ENCODE data around the gene EPN3.

DNA sequence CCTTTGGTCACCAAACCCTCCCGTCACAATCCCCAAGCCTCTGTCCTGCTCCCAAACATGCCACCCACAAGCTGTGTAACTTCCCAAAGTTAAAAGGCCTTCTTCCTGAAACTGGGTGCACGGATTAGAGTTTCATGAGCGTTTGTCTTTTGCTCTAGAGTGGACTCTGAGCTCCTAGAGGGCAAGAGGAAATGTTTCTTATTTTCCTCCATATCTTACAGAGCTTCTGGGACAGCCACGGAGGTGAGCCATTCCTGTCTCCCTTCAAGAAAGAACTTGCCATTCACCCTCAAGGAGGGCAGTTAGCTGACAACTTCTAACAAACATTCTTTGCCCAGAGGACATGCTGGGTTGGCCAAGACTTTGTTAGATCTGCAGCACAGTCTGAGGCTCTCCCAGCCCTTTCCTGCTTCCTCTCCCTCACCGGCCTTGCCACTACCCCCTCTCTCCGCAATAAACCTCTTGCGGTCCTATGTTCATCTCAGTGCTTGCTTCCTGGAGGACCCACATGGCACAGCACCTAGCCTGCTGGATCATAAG lies 26.9 kb upstream of the EPN3 start:
- TF ChIP-seq, protein P1, sequence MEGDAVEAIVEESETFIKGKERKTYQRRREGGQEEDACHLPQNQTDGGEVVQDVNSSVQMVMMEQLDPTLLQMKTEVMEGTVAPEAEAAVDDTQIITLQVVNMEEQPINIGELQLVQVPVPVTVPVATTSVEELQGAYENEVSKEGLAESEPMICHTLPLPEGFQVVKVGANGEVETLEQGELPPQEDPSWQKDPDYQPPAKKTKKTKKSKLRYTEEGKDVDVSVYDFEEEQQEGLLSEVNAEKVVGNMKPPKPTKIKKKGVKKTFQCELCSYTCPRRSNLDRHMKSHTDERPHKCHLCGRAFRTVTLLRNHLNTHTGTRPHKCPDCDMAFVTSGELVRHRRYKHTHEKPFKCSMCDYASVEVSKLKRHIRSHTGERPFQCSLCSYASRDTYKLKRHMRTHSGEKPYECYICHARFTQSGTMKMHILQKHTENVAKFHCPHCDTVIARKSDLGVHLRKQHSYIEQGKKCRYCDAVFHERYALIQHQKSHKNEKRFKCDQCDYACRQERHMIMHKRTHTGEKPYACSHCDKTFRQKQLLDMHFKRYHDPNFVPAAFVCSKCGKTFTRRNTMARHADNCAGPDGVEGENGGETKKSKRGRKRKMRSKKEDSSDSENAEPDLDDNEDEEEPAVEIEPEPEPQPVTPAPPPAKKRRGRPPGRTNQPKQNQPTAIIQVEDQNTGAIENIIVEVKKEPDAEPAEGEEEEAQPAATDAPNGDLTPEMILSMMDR (conservative IDR thresholded peaks at IDR 0.05; ENCODE audit: low read depth, low read length) = no peak
- TF ChIP-seq EZH2 (IDR thresholded peaks at IDR 0.05; ENCODE audit: low read length, unreplicated experiment) (no peak), EZH2phosphoT487 (IDR thresholded peaks at IDR 0.05; ENCODE audit: borderline replicate concordance, low read length) (no peak)

All from PC-3 (cell line).